Epithelial cell of prostate (primary cell): Measurements from ENCODE around the gene MAFB.

Experiments used
- DNase-seq: peaks from one replicate; pipeline ENCODE4 v3.0.0-alpha.2; 2011; ENCODE audit warnings: low read depth, low spot score
- H3K27ac ChIP-seq: fragments of 450-650 bp; 2 replicates; pipeline ENCODE4 v1.5.1; 2017; ENCODE audit warnings: mild to moderate bottlenecking

Gene MAFB

DNA sequence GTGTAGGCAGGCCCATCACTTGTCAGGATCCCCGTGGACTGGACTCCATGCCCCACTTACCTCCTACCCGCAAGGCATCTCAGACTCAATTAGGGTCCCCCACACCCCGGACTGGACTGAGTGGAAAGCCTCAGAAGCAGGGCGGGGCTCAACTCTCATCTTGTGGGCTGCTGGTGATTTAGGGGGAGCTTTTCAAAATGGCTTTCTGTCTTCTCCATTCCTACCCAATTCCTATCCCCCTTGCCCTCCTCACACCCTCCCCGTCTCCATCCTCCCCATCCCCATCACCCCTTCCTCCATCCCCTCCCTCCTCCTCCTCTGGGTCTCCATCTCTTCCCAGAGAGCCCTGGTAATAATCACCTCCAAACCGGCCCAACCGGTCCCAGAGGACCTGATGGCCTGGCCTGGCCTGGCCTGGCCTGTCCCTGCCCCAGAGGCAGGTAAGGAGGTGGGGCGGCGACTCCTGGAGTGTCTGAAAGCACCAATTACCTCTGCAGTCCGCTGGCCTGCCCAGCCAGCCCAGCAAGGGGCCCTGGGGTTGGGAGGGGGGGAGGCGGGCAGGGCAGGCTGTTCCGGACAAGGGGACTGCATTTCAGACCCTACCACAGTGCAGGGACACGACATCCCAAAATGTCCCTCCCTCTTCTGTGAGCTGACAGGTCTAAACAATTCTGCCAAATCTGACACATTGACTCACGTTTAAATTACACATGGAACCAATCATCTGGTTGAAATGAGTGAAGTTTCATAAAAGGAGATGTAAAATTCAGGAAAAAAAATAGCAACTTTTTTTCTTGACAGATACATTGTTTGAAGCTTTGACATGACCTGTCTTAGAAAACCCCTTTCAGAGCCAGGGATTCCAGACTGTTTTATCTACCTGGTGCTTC lies 24.8 kb downstream of the MAFB start:
- no peak overlapping the region for H3K27ac ChIP-seq
- DNase-seq: no peak

GRCh38 chr20:40663304-40663790 lies 25.7 kb downstream of the MAFB start:
- no peak for DNase-seq
- no peak overlapping the region for H3K27ac ChIP-seq

DNA sequence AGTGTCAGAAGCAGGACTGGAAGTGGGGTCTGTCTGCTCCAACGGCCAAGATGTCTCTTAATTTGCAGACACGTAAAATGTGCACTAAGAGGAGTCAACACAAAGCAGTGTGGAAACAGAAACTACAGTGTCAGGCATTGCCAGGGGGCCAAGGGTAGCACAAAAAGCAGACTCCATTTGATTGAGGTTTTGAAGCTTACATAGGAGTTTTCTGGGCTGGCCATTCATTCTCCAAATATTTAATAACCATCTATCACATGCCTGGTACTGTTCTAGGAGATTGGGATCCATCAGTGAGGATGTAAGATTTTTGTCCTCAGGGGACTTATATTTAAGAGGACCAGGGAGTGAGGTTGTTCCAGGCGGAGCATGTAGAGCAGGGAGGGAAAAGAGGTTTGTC lies 29.5 kb downstream of the MAFB start:
- H3K27ac ChIP-seq: no peak overlapping the region
- DNase-seq: no peak

DNA sequence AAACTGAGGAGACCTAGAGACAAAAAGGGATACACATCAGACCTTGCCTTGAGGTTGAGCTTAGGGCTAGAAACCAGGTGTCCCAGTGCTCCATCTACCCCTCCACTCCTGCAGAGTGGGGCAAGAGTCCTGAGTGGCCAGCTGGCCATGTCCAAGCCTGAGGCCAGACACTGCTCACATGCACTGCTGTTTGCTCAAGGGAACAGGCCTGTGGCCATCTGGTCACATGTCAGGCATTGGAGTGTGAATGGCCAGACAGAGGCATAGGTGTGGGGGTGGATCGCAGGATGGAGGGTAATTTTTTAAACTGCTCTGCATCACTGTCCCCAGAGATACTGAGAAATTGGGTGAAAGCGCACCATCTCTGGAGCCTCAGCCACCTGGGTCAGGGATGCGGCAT lies 30.5 kb downstream of the MAFB start:
- no peak for DNase-seq

GRCh38 chr20:40657526-40657925 lies 31.5 kb downstream of the MAFB start:
- no peak for DNase-seq
- no peak overlapping the region for H3K27ac ChIP-seq

More for the DNA sequence above, 30.5 kb downstream of the MAFB start:
- H3K27ac ChIP-seq: no peak overlapping the region

GRCh38 chr20:40655451-40655850 lies 33.6 kb downstream of the MAFB start:
- H3K27ac ChIP-seq: no peak overlapping the region
- DNase-seq: no peak

DNA sequence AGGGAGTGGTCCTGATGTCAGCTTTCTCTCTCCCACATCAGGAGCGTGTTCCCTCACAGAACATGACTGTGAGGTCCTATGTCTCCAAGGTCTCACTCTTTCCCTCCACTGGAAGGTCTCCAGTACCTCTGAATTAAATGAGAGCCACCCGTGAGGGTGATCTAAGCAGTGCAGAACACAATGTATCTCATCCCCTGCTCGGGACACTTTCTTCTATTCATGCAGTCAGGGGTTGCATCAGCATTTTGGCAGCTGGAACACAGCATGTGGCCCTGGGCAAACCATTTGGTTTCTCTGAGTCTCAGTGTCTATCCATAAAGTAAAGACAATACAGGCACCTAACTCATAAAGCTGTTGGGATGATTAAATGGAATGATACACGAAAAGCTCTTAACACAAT lies 34.2 kb downstream of the MAFB start:
- DNase-seq: no peak

DNA sequence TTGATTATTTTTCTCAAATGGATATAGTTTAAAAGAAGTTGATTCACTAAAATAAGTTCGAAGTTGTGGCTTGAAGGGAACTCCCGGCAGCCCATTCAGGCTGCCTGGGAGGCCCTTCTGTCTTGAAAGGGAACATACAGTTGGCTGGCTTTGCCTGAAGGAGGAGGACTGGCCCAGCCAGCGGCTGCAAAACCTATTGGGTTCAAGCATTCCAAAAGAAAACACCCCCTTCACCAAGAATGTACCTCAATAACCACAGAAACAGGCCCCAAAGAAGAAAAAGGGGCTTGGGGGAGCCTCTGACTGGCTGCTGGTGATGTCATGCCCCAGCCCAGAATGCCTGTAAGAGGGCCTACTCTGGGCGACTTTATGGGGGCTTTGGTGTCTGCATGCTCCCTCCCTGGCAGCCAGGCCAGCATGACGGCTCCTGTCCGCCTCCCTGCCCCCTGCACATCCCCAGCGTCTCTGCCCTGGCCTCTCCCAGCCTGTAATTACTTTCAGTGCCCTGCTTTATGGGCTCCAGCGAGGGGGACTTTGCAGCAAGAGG lies 36.5 kb downstream of the MAFB start:
- H3K27ac ChIP-seq: no peak overlapping the region

More for the DNA sequence above, 34.2 kb downstream of the MAFB start:
- H3K27ac ChIP-seq: no peak overlapping the region

GRCh38 chr20:40651151-40651550 lies 37.9 kb downstream of the MAFB start:
- DNase-seq: no peak
- H3K27ac ChIP-seq: no peak overlapping the region

More for the DNA sequence above, 36.5 kb downstream of the MAFB start:
- no peak for DNase-seq

DNA sequence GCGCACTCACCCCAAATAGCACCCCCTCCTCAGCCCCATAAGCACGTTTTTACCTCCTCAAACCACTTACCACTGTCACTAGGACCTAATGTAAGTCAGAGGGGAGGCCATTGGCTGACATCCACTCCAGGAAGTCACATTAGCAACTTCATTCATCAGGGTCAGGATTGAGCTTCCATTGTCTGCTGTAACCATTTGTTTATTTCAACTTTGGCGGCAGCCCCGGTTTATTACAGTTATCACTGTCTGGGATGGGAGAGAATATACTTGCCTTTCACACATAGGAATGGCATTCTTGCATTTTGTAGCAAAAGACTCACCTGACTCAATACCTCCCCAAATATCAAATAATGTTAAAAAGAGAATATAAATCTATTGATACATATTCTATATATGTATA lies 38.3 kb downstream of the MAFB start:
- H3K27ac ChIP-seq: no peak overlapping the region
- DNase-seq: no peak

DNA sequence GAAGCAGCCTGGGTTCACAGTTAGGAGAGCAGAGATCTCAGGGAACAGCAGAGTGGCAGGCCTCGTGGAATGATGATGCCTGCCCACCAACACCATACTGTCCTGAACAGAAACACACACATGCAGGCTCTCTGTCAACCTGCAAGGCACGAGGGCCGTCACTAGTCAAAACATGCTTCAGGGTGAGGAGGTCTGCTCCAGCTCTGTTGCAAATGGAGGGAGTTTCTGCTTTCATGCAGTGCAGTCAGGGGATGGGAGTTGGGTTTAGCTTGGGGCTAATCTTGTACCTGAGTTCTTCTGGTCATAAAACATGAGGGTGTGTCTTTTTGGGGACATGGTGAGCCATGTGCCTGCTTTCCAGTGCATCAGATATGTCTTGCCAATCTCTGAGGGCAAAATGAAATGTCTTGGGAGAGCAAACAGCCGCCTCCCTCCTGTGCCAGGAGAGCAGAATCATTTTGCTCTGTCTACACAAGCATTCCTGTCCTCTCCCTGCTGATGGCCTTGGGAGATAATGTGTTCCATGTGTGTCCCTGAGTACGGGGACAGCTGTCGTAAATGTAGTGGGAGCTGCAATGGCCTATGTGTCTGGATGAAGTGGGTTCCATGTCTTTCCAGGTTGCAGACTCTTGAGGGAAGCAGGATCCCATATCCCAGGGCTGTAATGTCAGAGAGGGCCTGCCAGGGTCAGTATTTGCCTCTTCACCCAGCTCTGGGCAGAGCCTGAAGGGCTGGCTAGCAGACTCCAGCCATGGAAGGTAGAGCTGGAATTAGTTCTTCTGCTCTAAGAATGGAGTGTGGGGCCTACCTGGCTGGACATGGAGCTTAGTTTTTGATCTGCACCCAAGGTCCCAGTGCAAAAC lies 40.6 kb downstream of the MAFB start:
- DNase-seq: no peak

GRCh38 chr20:40646813-40647212 lies 42.2 kb downstream of the MAFB start:
- H3K27ac ChIP-seq: no peak overlapping the region
- no peak for DNase-seq

More for the DNA sequence above, 40.6 kb downstream of the MAFB start:
- H3K27ac ChIP-seq: no peak overlapping the region

DNA sequence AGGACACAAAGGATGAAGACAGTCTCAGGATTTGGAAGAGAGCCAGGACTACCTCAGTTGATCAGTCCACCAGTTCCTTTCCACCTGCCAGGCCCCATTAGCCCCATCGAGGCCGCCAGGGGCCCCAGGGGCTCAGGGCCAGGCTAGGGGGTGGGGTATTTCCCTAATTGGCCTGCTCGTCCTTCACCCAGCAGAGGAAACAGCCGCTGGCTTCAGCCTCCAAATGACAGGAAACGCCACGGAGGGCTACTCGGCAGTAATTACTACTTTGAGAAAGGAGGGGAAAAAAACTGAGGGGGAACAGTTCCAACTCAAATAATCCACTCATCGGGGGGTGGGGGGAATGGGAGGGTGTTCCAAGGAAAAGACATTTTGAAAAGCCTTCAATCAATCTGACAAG lies 42.7 kb downstream of the MAFB start:
- DNase-seq: no peak
- H3K27ac ChIP-seq: no peak overlapping the region

- no peak for DNase-seq
- H3K27ac ChIP-seq: no peak overlapping the region
These were observed 44.2 kb downstream of the MAFB start for GRCh38 chr20:40644863-40645262.

- no peak overlapping the region for H3K27ac ChIP-seq
- DNase-seq: no peak
These were observed 45.1 kb downstream of the MAFB start for GRCh38 chr20:40643891-40644290.

- no peak for DNase-seq
- H3K27ac ChIP-seq: no peak overlapping the region
These were observed 47.2 kb downstream of the MAFB start for GRCh38 chr20:40641809-40642208.

- no peak overlapping the region for H3K27ac ChIP-seq
- DNase-seq: no peak
These were observed 47.8 kb downstream of the MAFB start for GRCh38 chr20:40641202-40641601.

DNA sequence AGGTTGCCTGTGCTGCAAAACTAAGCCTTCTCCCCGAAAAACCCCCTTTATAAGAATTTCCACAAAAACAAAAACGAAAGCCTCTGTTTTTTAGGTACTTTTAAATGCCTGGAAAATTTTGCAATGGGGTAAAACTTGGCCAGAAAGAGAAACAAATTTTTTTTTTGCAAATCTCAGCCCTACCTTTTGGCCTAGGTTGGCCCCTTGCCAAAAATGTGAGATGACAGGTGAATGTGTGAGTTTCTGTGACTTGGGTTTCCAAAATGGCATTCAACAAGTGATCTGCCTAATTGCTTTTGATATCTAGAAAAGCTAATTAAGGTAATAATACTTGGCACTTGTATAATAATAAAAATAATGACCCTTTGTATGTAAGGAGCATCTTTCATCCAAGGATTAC lies 48.4 kb downstream of the MAFB start:
- DNase-seq: no peak
- H3K27ac ChIP-seq: no peak overlapping the region

GRCh38 chr20:40639676-40640355 lies 49.2 kb downstream of the MAFB start:
- no peak for DNase-seq
- no peak overlapping the region for H3K27ac ChIP-seq

DNA sequence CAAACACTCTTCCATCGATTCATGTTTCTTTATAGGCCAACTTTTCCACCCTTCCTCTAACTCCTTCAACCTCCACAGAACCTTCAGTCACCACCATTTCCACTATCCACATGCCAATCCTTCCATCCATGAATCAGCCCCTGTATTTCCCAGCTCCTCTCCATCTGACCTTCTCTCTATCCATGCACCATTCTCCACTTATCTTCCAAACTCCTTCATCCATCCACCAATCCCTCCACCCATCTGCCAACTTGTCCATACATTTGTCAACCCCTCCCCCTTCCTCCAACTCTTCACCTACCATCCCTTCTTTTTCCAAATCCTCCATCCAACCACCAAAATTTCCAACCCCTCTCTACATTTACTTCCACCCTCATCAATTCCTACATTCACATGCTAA lies 49.9 kb downstream of the MAFB start:
- no peak overlapping the region for H3K27ac ChIP-seq
- DNase-seq: no peak
